ENCODE results near the gene CPD.
A peak's percentile ranks its signal among the peaks of the same experiment; 100 is the strongest.
"Not testable (repeated sequence)": the region's sequence is repeated elsewhere in the genome, so short reads cannot be mapped to it uniquely, and the experiment has no call there.

CPD gene

GRCh38 chr17:30436729-30437128 is 58.0 kb downstream of the CPD start:
- DNase-seq: no peak

DNA sequence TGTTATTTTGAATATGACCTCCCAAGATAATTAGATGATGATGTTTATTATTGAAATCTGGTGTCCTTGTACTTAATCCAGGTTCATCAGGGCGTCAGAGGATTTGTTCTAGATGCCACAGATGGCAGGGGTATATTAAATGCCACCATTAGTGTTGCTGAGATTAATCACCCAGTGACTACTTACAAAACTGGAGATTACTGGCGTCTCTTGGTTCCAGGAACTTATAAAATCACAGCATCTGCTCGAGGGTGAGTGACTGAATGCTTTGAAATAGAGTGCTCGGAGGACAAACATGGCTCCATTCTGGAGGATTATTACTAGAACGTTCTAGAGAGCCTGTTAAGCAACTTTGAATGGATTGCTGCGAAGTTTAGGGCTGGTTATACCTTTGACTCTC is 65.0 kb downstream of the CPD start:
- DNase-seq: no peak

GRCh38 chr17:30446640-30447039 is 67.9 kb downstream of the CPD start:
- DNase-seq: not testable (repeated sequence)

- DNase-seq: no peak
Measured at GRCh38 chr17:30449480-30449879, 70.8 kb downstream of the CPD start.

DNA sequence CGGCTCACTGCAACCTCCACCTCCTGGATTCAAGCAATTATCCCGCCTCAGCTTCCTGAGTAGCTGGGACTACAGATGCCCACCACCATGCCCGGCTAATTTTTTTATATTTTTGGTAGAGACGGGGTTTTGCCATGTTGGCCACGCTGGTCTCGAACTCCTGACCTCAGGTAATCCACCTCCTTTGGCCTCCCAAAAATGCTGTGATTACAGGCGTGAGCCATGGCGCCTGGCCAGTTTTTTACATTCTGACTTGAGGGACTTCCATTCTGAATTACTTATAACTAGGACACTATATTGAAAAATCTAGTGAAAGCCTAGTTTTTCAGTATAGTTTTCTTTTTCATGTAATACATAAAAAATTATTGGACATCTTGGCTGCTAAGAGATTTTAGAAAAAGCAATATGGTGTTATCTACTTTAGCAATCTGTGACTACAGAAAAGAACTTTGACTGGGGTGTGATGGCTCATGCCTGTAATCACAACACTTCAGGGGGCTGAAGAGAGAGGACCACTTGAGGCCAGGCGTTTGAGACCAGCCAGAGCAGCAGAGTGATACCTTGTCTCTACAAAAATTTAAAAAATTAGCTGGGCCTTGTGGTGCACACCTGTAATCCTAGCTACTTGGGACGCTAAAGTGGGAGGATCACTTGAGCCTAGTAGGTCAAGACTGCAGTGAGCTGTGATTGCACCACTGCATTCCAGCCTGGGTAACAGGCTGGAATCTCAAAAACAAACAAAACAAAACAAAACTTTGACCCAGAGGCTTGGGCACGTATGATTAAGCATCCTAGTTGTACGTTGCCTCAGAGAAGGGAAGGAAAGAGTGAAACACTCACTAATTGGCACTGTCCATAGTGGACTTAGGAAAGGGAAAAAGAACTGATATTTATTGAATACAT is 71.6 kb downstream of the CPD start:
- DNase-seq: no peak

DNA sequence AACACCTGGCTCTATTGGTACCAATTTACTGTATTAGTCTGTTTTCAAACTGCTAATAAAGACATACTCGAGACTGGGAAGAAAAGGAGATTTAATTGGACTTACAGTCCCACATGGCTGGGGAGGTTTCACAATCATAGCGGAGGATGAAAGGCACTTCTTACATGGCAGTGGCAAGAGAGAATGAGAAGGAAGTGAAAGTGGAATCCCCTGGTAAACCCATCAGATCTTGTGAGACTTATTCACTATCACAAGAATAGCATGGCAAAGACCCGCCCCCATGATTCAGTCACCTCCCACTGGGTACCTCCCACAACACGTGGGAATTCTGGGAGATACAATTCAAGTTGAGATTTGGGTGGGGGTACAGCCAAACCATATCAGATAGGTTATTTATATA is 75.9 kb downstream of the CPD start:
- DNase-seq: no peak

- DNase-seq: no peak
Measured at GRCh38 chr17:30458371-30458770, 79.6 kb downstream of the CPD start.

DNA sequence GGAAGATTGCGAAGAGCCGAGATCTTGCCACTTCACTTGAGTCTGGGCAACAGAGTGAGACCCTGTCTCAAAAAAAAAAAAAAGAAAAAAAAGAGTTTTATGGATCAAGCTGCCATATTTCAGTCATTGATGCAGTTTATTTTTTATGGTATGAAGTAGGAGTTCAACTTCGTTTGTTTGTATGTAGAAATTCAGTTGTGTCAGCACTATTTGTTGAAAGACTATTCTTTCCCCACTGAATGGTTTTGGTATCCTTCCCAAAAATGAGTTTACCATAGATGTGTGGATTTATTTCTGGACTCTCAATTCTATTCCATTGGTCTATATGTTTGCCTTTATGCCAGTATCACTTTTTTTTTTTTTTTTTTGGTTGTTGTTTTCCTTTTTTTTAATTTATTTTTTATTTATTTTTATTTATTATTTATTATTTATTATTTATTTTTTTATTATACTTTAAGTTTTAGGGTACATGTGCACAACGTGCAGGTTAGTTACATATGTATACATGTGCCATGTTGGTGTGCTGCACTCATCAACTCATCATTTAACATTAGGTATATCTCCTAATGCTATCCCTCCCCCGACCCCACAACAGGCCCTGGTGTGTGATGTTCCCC is 80.2 kb downstream of the CPD start:
- not testable (repeated sequence) for DNase-seq

GRCh38 chr17:30468465-30468864 is 89.7 kb downstream of the CPD start:
- no peak for DNase-seq

DNA sequence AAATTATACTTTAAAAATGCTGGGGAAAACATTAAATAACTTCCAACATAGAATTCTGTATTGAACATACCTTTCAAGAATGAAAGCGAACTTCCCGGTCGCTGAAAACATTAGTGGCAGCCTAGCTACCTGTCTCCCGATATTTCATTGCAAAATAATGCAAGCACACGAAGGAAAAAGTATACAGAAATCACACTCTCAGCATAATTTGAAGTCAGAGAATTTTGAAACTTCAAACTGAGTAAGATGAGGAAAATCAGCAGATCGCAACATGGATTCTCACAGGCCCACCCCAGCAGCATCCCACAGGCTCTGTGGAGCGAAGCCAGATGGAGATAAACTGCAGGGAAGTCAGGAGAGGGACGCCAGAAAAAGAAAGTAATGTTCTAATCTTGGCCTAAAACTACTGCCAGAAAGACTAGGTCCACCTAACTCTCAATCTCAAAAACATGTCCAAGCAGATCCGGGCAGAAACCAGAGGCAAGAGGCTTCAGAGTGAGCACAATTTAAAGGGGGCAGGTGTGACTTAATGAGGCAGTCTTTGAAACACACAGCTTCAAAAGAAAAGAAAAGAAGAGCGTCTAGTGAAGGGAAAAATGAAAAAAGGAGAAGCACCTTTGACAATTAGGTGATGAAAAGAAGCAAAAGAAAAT is 93.6 kb downstream of the CPD start:
- DNase-seq: no peak

GRCh38 chr17:30475206-30475605 is 96.5 kb downstream of the CPD start:
- DNase-seq: no peak

GRCh38 chr17:30476726-30477082 is 98.0 kb downstream of the CPD start:
- peak; percentile 73 for DNase-seq

GRCh38 chr17:30477083-30477773 is 98.5 kb downstream of the CPD start, which contains the start of gene GOSR1:
Gene GOSR1 (plus strand): TSS chr17:30477408. CDS start chr17:30477434, 26 bp downstream.
- peak; percentile 96 for DNase-seq

GRCh38 chr17:30477774-30478115 is 99.0 kb downstream of the CPD start:
- DNase-seq: no peak

DNA sequence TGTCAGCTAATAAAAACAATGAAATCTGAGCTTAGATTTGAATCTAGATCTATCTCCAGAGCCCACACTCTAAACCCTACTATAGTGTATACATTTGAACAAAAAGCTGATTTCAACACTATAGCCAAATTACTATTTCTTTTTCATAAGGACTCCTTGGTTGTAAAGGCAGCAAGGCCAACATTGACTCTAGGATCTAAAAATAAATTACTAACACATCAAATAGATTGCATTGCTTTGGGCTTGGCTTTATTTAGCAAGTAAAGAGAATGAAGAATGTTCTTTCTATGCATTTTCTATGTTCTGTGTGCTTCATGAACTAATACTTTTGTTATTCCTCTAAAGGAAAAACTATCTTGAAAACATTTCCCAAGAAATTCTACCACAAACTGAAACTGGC is 103.8 kb downstream of the CPD start:
- no peak for DNase-seq

DNA sequence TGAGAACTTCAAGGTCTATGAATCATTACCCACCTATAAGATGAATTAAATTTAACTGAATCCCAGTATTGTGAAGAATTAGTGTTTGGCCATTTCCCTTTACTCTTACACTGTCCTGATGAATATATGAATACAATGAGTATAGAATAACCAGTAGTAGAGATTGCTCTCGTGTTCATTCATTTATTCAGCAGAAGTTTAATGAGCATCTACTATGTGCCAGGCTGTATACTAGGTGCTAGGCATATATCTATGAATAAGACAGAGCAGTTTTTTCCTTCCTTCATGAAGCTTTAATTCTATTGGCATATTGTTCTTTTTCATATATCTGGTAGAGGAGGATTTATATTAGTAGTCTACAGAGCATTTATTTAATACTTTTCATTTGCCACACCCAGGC is 104.4 kb downstream of the CPD start:
- DNase-seq: no peak

- DNase-seq: no peak
Measured at GRCh38 chr17:30493780-30494179, 115.1 kb downstream of the CPD start.

DNA sequence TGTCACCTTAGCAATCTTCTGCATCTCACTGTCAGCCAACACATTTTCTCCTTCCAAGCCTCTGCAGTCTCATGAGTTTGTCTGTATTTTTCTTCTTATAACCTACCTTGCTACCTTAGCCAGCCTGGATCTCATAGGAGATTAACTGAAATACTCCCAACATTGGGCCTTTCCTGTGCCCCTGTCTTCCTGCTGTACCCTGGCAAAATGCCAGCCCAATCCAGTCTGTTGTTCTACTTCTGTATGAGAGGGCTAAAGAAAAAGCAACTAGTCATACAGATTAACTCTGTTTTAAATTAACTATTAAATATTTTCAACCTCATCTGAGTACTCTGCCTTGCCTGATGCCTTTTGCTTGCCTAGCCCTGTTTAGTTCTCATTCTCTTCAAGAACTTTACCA is 116.9 kb downstream of the CPD start:
- no peak for DNase-seq

- no peak for DNase-seq
Measured at GRCh38 chr17:30503558-30503957, 124.8 kb downstream of the CPD start.

DNA sequence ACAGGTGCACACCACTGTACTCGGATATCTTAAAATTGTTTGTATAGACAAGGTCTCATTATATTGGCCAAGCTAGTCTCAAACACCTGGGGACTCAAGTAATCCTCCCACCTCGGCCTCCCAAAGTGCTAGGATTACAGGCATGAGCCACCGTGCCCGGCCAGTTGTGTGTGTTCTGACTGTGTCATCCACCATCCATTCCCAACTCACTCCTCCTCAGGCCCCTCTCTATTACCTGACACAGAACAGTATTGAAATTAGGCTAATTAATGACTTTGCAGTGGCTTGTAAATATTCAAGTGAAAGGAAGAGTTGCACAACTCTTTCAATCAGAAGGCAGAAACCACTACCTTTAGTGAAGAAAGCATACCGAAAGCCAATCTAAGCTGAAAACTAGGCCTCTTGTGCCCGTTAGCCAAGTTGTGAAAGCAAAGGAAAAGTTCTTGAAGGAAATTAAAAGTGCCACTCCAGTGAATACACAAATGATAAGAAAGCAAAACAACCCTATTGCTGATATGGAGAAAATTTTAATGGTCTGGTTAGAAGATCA is 127.2 kb downstream of the CPD start:
- no peak for DNase-seq

- no peak for DNase-seq
Measured at GRCh38 chr17:30506481-30506880, 127.8 kb downstream of the CPD start.

DNA sequence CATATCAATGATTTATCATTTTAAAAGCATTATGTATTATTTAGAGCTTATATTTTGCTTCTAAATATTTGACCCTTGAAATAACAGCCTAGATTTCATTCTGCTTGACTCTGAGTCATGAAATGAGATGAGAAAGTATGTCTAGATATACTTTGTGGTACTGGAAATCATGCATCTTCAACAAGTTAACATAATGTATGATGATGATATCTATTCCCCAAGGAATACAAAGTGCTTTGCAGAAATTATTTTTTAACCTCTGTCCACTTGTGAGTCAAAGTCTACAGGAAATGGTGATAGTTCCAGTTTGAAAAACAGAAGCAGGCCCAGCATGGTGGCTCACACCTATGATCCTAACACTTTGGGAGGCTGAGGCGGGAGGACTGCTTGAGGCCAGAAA is 134.6 kb downstream of the CPD start:
- no peak for DNase-seq

Measured in NCI-H748 treated with DMSO at 0.1 percent for 48 hours (cell line).